Amniotic epithelial cell (primary cell): ENCODE measurements around the gene SELENOO.

Experiments
- DNase-seq: peaks from one replicate; pipeline ENCODE4 v3.0.0-alpha.2; 2010; ENCODE audit warnings: low read depth

Gene SELENOO

DNA sequence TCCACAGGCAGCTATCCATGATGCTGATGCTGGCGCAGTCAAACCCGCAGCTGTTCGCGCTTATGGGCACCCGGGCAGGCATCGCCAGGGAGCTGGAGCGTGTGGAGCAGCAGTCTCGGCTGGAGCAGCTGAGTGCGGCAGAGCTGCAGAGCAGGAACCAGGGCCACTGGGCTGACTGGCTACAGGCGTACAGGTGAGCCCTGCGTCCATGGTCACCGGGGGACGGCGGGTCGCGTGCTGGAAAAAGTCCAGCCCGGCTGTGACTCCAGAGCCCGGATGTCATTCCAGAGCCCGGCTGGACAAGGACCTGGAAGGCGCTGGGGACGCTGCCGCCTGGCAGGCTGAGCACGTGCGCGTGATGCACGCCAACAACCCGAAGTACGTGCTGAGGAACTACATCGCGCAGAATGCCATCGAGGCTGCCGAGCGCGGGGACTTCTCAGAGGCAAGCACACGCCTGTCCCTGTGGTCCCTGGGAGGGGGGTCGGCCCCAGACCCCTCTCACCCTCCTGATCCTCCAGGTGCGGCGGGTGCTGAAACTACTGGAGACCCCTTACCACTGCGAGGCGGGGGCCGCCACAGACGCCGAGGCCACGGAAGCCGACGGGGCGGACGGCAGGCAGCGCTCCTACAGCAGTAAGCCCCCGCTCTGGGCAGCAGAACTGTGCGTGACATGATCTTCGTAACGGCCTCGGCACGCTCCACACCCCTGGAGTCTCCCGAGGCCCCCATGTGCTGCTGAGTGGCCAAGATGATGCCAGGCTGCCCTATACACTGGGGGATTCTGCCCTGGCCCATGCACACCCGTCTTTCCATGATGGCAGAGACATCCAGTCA lies 16.1 kb downstream of the SELENOO start:
- DNase-seq = no peak

DNA sequence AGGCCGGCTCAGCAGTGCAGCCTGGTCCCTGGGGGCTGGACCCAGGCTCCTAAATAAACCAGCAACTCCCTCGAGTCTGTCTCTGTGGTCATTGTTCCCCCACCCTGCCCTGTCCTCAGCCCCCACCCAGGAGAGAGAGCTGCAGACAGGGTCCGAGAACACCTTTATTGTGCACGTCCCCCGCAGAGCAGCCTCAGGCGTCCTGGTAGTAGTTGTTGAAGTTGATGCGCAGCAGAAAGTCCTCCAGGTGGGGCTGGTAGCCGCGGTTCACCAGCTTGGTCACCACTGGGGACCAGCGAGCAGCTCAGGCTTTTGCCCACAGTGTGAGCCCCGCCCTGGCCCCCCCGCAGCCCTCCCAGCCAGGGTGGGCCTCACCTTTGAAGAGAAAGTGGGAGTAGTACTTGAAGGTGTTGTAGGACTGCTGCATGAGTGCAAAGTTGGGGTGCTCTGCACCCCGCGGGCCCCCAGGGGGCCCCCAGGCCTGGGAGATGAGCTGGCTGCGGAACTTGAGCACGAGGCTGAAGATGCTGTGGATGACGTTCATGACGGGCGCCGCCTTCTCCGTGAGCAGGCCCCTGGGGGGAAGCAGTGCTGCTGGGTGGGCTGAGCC lies 16.8 kb downstream of the SELENOO start:
- no peak for DNase-seq

DNA sequence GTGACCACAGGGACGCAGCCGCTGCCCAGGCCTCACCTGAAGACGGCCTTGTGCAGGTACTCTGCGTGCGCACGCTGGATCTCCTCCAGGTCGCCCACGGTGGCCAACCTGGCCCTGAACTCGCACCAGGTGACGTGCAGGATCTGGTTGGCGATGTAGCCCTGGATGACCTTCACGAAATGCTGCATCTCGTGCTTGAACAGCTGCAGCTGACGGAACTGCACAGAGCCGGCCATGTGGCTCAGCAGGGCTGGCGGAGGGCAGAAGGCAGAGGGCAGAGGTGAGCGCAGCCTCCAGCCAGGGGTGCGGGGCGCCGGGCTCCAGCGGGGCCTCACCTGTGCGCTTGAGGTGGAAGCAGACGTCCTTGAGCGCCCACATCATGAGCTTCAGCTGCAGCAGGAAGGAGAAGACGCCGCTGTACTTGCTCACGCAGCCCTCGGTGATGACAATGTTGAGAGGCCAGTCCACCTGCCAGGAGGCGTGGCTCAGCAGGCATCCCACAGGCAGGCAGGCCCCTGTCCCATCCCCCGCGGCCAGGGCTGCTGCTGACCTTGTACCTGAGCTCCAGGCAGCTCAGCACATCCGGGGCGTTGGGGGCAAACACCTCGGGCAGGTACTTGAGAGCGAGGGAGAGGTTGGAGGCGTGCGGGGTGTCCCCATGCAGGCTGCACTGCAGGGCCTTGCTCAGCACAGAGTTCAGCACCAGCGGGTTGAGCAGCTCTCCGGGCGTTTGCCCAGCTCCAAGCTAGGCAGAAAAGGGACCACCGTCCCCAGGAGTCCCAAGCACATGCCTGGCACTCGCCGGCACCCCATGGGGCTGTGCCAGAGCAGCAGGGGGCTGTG lies 17.6 kb downstream of the SELENOO start:
- DNase-seq = no peak

DNA sequence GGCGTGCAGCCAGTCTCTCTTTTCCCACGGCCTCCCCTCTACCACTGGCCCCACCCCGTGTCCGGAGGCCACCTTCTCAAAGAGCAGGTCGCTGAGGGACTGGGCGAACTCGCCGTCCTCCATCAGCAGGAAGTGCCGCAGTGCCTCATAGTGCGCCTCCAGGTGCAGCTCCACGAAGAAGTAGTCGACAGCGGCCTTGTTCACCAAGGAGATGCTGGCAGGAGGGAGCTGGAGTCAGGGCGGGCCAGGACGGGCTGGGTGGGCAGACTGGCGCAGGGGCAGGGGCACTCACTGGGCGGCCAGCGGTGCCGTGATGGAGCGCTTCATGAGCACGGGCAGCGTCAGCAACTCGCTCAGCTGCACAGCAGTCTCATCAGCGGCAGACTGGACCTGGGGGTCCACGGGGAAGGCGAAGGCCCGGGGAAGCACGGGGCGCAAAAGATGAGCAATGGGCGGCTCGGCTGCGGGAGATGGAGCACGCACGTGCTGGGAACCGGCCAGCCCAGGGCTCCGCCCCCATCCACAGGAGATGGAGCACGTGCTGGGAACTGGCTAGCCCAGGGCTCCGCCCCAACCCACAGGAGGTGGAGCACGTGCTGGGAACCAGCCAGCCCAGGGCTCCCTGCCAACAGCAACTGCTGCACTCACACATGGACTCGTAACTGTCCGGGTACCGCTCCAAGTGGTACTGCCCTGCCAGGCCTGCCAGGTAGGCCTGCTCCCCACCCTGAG lies 18.4 kb downstream of the SELENOO start:
- DNase-seq = peak; percentile 87

DNA sequence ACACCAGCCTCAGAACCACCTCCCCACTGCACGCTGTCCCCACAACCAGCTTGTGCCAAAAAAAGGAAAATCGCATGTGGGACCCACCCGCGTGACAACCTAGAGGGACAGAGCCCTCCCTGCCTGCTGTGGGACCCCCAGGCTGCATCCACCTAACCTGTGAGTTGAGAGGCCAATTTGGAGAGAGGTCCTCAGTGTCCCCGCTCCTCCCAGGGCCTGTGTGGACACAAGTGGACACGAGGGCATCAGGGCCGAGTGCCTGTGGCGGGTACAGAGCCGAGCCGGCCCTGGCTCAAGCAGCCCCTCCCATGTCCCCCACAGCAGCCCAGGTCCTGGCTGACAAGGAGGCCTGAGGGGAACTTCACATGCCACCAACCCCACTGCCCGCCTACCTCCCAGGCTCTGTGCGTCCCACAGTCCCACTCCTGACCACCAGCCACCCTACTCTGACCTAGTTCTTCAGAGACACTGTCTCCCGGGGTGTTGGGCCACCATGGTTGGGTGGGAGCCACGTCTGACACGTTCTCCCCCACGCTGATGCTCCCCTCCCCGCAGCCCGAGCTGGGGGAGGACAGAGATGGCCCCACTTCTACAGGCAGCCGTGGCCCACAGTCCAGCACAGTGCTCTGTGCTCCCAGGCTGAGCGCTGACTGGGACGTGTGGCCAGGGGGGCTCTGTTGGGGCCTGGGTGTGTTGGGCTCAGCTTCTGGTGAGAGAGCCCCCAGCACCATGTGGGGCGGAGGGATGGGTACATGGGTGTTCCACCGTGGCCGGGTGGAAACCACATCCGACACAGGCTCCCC lies 19.2 kb downstream of the SELENOO start:
- no peak for DNase-seq

DNA sequence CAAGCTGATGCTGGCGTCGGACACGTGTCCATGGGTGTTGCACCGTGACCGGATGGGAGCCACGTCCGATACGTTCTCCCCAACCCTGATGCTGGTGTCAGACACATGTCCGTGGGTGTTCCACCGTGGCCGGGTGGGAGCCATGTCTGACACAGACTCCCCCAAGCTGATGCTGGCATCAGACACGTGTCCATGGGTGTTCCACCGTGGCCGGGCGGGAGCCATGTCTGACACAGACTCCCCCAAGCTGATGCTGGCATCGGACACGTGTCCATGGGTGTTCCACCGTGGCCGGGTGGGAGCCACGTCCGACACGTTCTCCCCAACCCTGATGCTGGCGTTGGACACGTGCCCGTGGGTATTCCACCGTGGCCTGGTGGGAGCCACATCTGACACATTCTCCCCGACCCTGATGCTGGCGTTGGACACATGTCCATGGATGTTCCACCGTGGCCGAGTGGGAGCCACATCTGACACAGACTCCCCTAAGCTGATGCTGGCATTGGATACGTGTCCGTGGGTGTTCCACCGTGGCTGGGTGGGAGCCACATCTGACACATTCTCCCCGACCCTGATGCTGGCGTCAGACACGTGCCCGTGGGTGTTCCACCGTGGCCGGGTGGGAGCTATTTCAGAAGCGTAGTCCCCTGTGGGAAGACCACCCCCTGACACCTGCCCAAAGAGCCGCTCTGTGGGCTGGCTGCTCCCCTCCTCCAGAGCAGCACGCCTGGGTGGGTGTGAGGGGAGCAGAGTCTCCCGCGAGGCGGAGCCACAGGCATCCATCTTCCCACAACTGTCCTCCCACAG lies 20.0 kb downstream of the SELENOO start:
- DNase-seq = no peak

DNA sequence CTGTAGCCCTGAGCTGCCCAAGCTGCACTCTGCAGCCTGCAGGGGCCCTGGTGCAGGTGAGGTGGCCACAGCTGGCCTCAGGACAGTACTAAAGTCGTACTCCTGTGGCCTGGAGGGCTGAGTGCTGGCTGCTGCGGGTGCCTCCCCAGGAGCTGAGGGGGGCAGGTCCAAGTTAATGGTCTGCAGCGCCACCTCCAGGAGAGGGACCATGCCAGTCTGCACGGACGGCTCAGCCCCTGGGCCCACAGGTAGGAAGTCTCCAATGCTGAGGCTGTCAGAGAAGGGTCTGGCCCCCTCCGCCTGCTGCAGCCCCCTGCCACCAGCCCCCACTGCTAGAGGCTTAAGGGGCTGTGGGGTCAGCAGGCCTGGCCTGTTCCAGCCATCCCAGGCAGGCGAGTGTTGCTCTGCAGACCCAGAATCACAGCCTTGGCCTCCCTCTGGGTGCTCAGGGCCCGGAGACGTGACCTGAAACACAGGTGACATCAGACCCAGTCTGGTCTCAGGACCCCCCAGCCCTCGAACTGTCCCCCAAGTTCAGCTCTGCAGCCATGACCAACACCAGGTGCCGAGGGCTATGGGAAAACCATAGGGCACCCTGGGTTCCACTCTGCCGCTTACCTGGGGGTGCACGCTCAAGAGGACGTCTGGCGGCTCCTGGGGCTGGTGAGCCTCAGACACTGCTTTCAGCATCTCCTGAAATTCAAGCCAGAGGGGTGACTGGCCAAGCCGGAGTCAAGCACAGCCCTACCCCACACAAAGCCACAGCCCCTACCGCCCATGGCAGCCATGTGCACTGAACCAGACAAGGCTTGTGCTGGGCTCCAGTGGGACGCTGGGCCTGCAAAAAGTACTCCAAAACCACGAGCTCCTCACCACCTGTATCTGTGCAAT lies 20.8 kb downstream of the SELENOO start:
- DNase-seq = no peak

DNA sequence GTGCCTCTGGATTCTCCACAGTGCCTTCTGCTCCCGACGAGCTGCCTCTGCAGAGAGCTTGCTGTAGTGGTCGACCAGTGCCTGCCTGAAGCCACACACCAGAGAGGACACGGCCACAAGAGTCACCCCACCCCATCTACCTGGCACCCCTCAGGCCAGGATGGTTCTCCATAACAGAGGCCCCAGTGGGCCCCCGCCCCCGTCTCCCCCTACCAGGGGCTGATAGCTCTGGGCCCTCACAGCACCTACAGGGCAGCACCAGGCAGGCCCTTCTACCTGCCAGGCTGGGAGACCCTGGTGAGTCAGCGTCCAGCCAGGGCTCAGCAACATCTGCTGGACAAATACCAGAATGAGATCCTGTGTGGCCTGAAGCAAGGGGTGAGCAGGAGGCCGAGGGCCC lies 21.7 kb downstream of the SELENOO start:
- no peak for DNase-seq

DNA sequence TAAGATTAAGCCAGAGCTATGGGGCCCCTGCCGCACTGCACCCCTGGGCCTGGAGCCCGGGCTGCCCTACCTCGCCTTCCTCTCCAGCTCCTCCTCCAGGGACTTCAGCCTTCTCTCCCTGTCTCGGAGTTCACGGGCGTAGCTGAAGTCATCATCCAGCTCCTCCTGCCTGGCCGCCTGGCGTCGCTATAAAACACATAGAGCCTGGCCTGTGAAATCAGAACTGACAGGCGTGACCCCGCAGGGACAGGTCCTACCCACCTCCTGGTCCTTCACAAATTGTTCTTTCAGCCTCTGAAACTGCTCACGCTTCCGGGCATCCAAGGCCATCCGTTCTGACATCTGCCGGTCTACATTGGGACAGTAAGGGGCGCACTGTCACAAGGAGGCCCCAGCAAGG lies 23.3 kb downstream of the SELENOO start:
- no peak for DNase-seq

DNA sequence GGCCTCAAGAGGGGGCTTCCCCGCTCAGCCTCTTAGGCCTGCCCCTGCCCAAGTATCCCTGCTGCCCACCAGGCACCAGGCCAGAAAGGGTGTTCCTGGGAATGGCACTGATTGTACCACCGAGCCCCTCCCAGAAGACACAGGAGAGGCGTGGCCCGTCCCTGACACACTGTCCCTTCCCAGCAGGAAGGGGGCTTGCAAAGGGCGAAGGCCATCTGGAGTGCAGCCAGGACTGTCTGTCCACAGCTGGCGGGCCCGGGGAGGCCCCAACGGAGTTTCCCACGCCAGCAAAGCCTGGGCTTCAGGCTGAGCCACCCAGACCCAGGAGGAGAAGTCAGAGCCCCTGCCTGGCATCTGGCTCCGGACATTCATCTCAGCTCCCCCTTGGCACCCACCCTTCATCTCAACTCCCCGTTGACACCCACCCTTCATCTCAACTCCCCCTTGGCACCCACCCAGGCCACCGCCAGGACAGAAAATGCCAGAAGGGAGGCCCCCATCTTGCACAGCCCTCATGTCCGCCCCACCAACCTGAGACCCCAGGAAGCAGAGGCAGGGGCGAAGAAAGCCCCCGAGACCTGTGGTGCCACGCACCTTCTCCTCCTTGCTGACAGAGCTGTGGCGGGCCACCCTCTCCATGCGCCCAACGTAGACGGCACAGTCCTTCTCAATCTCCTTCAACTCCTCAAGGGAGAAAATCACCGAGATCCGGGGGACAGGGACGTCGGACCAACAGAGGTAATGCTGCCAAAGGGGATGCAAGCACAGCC lies 24.6 kb downstream of the SELENOO start:
- no peak for DNase-seq

DNA sequence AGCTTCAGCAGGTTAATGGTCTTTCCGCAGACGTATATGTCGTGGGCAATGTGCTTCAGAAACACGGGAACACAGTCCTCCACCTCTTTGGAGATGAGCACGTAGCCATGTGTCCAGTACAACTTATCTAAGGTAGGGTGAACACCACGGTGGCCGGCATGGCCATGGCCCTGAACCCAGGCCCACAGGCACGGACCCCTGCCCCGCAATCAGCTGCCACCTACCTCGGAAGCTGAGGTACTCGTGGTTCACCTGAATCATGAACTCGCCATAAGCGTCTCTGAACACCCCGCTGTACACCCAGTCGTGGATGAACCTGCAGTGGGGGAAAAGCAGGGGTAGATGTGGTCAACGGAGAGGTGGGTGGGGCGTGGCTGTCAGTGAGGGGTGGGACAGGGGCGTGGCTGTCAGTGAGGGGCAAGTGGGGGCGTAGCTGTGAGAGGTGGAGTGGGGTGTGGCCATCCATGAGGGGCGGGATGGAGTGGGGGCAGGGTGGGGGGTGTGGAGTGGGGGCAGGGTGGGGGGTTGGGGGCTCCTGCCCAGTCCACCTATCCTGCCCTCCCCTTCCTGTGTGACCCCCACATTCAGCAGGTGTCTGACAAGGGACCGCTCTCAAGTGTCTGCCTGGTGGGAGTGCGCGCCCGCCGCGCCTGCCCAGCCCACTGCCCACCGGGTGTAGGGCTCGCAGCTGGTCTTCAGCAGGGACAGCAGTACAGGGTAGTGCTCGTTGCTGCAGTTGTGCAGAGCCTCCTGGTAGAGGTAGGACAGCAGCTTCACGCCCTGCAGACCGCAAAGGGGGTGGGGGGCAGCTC lies 25.5 kb downstream of the SELENOO start:
- DNase-seq = no peak

DNA sequence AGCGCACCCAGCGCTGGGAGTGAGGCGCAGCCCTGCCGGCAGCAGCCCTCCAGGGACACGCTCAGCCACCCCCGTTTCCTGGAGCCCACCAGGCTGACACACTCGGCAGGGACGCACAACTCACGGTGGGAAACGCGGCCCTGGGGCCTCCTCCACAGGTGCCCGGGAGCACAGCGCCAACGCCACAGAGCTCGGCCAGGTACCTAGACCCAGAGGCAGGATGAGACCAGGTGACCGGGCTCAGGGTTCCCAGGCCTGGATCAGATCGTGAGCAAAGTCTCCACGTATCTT lies 26.0 kb downstream of the SELENOO start:
- no peak for DNase-seq

DNA sequence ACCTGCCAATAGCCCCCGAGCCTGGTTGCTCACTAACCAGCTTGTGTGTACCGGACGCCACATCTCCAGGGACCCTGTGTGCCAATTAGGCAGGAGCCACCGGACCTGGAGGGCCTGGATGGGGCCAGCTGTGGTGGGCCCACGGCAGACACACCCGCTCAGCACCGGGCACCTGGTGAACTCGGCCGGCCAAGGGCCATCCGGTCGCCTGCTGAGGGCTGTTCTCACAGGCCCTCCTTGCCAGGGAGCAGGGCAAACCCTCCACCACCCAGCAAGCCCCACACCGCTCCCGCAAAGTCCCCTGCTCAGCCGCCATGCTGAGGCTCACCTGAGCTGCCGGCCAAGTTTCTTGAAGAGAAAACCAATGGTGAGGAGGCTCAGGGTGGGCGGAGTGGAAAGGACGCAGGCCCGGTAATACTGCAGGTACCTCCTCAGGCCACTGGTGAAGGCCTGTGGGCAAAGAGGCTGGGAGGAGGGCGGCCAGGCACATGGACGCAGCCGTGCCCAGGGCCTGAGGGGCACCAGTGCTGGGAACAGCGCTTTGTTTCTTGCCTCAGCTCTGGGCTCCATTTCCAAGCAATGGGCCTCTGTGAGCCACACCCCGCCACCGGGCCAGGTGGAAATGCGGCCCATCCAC lies 26.9 kb downstream of the SELENOO start:
- no peak for DNase-seq

DNA sequence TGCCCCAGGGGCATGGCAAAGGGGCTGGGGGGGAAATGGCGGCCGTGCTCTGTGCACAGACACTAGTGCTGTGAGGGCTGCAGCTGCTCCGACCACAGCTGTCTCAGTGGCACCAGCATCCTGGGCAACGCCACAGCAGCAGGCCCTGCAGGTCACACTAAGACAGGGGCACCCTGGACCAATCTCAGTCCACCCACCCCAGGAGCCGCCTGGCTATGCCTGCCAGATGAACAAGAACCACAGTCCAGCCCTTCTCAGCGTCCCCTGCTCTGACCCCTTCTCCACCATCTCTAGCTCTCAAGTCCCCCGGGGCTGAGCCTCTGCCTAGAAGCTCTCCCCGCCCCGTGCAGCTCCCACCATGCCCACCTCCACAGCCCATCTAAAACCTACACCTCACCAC lies 27.6 kb downstream of the SELENOO start:
- DNase-seq = no peak

DNA sequence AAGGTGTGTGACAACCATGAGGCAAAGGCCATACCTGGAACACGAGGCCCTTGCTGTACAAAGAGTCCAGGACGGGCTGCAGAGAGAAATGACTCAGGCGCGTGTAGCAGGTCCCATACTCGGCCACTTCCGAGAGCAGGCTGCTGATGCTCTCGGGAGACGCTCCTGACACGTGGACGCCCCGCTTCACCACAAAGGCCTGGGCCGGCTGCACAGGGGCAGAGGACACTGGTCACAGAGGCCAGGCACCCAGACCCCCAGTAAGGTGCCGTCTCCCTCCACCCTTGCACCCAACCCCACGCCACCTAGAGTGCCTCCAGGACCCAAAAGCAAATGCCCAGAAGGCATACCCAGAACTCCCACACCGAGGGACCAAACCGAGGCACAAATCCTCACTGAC lies 28.6 kb downstream of the SELENOO start:
- DNase-seq = no peak

DNA sequence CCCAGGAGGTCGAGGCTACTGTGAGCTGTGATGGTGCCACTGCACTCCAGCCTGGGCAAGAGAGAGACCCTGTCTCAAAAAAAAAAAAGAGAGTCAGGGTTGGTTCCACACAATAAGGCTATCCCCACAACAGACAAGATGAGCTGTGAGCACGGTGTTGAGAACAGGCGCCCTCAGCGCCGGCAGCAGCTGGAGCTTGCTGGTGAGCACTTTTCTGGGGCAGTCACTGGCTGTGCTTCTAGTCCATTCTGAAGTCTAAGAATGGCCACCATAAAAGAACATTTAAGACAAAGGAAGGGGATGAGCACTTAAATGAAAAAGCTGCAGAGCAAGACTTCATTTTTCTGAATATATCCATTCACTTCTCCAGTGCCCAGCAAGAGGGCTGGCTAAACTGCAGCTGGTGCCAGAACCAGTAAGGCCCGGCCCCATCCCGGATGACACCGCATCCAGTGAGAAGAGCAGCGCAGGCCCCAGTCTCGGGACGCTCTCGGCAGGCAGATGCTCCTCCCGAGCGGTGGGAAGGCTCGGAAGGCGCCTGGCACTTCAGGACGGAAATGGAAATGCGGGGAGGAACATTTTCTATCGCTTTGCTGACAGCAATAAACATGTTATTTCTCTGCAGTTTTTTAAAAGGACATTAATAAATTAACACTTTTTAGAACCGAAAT lies 31.8 kb downstream of the SELENOO start:
- no peak for DNase-seq

DNA sequence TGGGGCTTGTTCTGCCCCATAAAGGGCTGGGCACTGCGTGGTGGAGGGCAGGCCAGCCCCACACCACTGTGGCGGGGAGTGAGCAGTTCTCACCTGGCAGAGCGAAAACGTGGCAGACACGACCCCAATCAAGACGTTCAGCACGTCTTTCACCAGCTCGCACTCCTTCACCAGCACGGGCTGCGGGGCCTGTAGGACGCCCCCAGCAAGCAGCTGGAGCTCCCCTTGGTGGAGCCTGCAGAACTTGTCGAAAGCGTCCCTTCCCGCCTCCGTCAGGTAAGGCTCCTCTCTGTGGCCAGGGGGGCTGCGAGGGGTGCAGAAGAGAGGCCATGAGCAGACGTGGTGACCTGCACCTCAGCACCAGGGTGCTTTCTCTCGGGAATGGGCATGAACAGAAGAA lies 32.4 kb downstream of the SELENOO start:
- DNase-seq = no peak
